H9 (cell line): ENCODE data around the gene CHTF8. TPM values are rescaled to one million over a fixed set of nuclear protein-coding genes. Genes with fewer than 3 reads are reported as not detected.

Experiments used
- DNase-seq: peaks from one replicate; pipeline ENCODE4 v3.0.0-alpha.2; 2017
- H2AFZ ChIP-seq: one replicate; pipeline ENCODE4 v1.6.1; 2013; ENCODE audit warnings: mild to moderate bottlenecking, low read length, control low read depth, moderate library complexity
- H2AK5ac ChIP-seq: 2 replicates; pipeline ENCODE4 v1.6.1; 2013; ENCODE audit warnings: low read length, control low read depth, mixed read lengths; ENCODE audit not compliant: insufficient read length
- H2BK120ac ChIP-seq: one replicate; pipeline ENCODE4 v1.6.1; 2013; ENCODE audit warnings: low read depth, mild to moderate bottlenecking, low read length, control low read depth, inconsistent platforms; ENCODE audit not compliant: poor library complexity, severe bottlenecking
- H2BK12ac ChIP-seq: 2 replicates; pipeline ENCODE4 v1.6.1; 2013; ENCODE audit warnings: low read length, control low read depth, mixed read lengths, low read depth; ENCODE audit not compliant: insufficient read length
- H2BK15ac ChIP-seq: 2 replicates; pipeline ENCODE4 v1.6.1; 2013; ENCODE audit warnings: low read depth, low read length, control low read depth
- H2BK20ac ChIP-seq: one replicate; pipeline ENCODE4 v1.6.1; 2013; ENCODE audit warnings: low read depth, mild to moderate bottlenecking, low read length, control low read depth, inconsistent platforms; ENCODE audit not compliant: poor library complexity, severe bottlenecking
- H2BK5ac ChIP-seq: 2 replicates; pipeline ENCODE4 v1.6.1; 2013; ENCODE audit warnings: low read length, control low read depth, mixed read lengths; ENCODE audit not compliant: insufficient read length
- H3K14ac ChIP-seq: 2 replicates; pipeline ENCODE4 v1.6.1; 2013; ENCODE audit warnings: low read length, control low read depth; ENCODE audit not compliant: insufficient read depth
- H3K18ac ChIP-seq: 2 replicates; pipeline ENCODE4 v1.6.1; 2013; ENCODE audit warnings: low read depth, mild to moderate bottlenecking, mixed read lengths, low read length, control low read depth; ENCODE audit not compliant: insufficient read length
- H3K23ac ChIP-seq: 2 replicates; pipeline ENCODE4 v1.6.1; 2013; ENCODE audit warnings: low read length, control low read depth, mixed read lengths, low read depth; ENCODE audit not compliant: insufficient read length
- H3K23me2 ChIP-seq: 2 replicates; pipeline ENCODE4 v1.6.1; 2013; ENCODE audit warnings: low read depth, mild to moderate bottlenecking, mixed read lengths, low read length, control low read depth; ENCODE audit not compliant: insufficient read length, poor library complexity, severe bottlenecking
- H3K27ac ChIP-seq: 2 replicates; pipeline ENCODE4 v1.5.1; 2013; ENCODE audit warnings: low read length, control low read depth, mixed read lengths, low read depth; ENCODE audit not compliant: insufficient read length
- H3K27me3 ChIP-seq: 2 replicates; pipeline ENCODE4 v1.6.1; 2013; ENCODE audit warnings: low read length, control low read depth, inconsistent platforms; ENCODE audit not compliant: insufficient read depth
- H3K4ac ChIP-seq: 2 replicates; pipeline ENCODE4 v1.6.1; 2013; ENCODE audit warnings: low read depth, mild to moderate bottlenecking, control low read depth, inconsistent platforms, low read length, moderate library complexity
- H3K4me1 ChIP-seq: 2 replicates; pipeline ENCODE4 v1.6.1; 2013; ENCODE audit warnings: low read length, control low read depth, inconsistent platforms; ENCODE audit not compliant: insufficient read depth
- H3K4me2 ChIP-seq: 2 replicates; pipeline ENCODE4 v1.6.1; 2013; ENCODE audit warnings: low read length, control low read depth, mixed read lengths; ENCODE audit not compliant: insufficient read length, insufficient read depth
- H3K56ac ChIP-seq: 2 replicates; pipeline ENCODE4 v1.6.1; 2013; ENCODE audit warnings: low read depth, mild to moderate bottlenecking, mixed read lengths, low read length, control low read depth; ENCODE audit not compliant: insufficient read length
- H3K79me1 ChIP-seq: 2 replicates; pipeline ENCODE4 v1.6.1; 2013; ENCODE audit warnings: low read depth, mild to moderate bottlenecking, moderate library complexity, low read length, control low read depth, inconsistent platforms; ENCODE audit not compliant: insufficient read depth, poor library complexity, severe bottlenecking
- H3K79me2 ChIP-seq: 2 replicates; pipeline ENCODE4 v1.6.1; 2013; ENCODE audit warnings: low read length, control low read depth, inconsistent platforms; ENCODE audit not compliant: insufficient read depth
- H3K9ac ChIP-seq: 2 replicates; pipeline ENCODE4 v1.6.1; 2013; ENCODE audit warnings: low read length, control low read depth, mixed read lengths; ENCODE audit not compliant: insufficient read length; ENCODE audit errors: extremely low read depth
- H3K9me3 ChIP-seq: one replicate; pipeline ENCODE4 v1.6.1; 2013; ENCODE audit warnings: low read depth, low read length, inconsistent platforms; ENCODE audit not compliant: control insufficient read depth
- H3T11ph ChIP-seq: one replicate; pipeline ENCODE4 v1.6.1; 2013; ENCODE audit warnings: mild to moderate bottlenecking, low read length, control low read depth, inconsistent platforms
- H4K20me1 ChIP-seq: one replicate; pipeline ENCODE4 v1.6.1; 2013; ENCODE audit not compliant: control insufficient read depth, insufficient read length, insufficient read depth
- H4K5ac ChIP-seq: 2 replicates; pipeline ENCODE4 v1.6.1; 2013; ENCODE audit warnings: low read depth, mild to moderate bottlenecking, mixed read lengths, low read length, control low read depth; ENCODE audit not compliant: insufficient read length
- H4K8ac ChIP-seq: replicated peaks from 2 replicates; pipeline ENCODE4 v1.6.1; 2013; ENCODE audit warnings: low read length, control low read depth, mixed read lengths, low read depth; ENCODE audit not compliant: insufficient read length
- H4K91ac ChIP-seq: 2 replicates; pipeline ENCODE4 v1.6.1; 2013; ENCODE audit warnings: low read depth, mild to moderate bottlenecking, moderate library complexity, mixed read lengths, low read length, control low read depth; ENCODE audit not compliant: insufficient read length
- H3K27ac Mint-ChIP-seq, 3 experiments: 2 replicates in 2 of 3; 3 replicates in 1 of 3; pipeline ENCODE4 v1.8.0; 2020 to 2021; ENCODE audit warnings: mixed read lengths in 3 of 3, mild to moderate bottlenecking in 1 of 3, moderate library complexity in 1 of 3
- H3K27me3 Mint-ChIP-seq: 2 replicates; pipeline ENCODE4 v1.8.0; 2021; ENCODE audit warnings: low read depth, mild to moderate bottlenecking, moderate library complexity, mixed read lengths
- H3K36me3 Mint-ChIP-seq, 3 experiments: 2 replicates in 2 of 3; 3 replicates in 1 of 3; pipeline ENCODE4 v1.8.0; 2020 to 2021; ENCODE audit warnings: low read depth in 3 of 3, mixed read lengths in 3 of 3; ENCODE audit not compliant: insufficient read depth in 1 of 3
- H3K4me1 Mint-ChIP-seq, 2 experiments: 2 replicates each; pipeline ENCODE4 v1.8.0; 2020; ENCODE audit warnings: mixed read lengths in 2 of 2
- H3K4me3 Mint-ChIP-seq, 2 experiments: 2 replicates in 1 of 2; 3 replicates in 1 of 2; pipeline ENCODE4 v1.8.0; 2020 to 2021; ENCODE audit warnings: mild to moderate bottlenecking in 2 of 2, mixed read lengths in 2 of 2, moderate library complexity in 1 of 2
- H3K9me3 Mint-ChIP-seq, 2 experiments: 2 replicates in 1 of 2; 3 replicates in 1 of 2; pipeline ENCODE4 v1.8.0; 2020; ENCODE audit warnings: mild to moderate bottlenecking in 2 of 2, mixed read lengths in 2 of 2, moderate library complexity in 1 of 2
- WGBS: extraction: QIAGEN DNeasy Blood & Tissue Kit; methylation state at CpG from one replicate; pipeline ENCODE4 v1.1.7; 2013; ENCODE audit warnings: missing lambda C conversion rate, low lambda C conversion rate, mixed read lengths; ENCODE audit not compliant: insufficient read length; ENCODE audit errors: extremely low coverage; 5-methylcytosine and 5-hydroxymethylcytosine counted together
- total RNA-seq: library from RNA; stranded (reverse); gene quantifications from 2 replicates; pipeline ENCODE4 v1.2.1, GENCODE V29; 2021
- TF ChIP-seq, protein P1 (sequence below): fragments of 200-600 bp; sonication (generic); conservative IDR thresholded peaks from 3 replicates; pipeline ENCODE4 v1.8.0; 2021; ENCODE audit warnings: antibody characterized with exemption, mild to moderate bottlenecking

CHTF8 gene
- total RNA-seq, 1 experiment from 2014 or later = 168 TPM

GRCh38 chr16:69105501-69106361 lies 26.7 kb downstream of the CHTF8 start, which contains the start of gene HAS3:
Gene HAS3, plus strand, starts transcription at chr16:69105653. Its CDS starts 3,743 bp downstream, at chr16:69109396.
- Histone ChIP-seq H2BK5ac (no peak within 1 kb of the TSS), H3K9me3 (no peaks in the 10 kb centered on the region), H2BK20ac (no peak within 1 kb of the TSS), H2BK120ac (no peak within 1 kb of the TSS), H3K4me2 (peak within 1 kb of the TSS; percentile 71), H3K14ac (no peak within 1 kb of the TSS), H4K5ac (no peak within 1 kb of the TSS), H3K79me2 (peaks cover 8% of the 10 kb centered on the region; the same call in 1 of the 2 replicates), H4K20me1 (no peaks in the 10 kb centered on the region), H3K23me2 (peaks cover 19% of the 10 kb centered on the region), H3T11ph (no peak within 1 kb of the TSS), H4K91ac (no peak within 1 kb of the TSS), H2BK15ac (no peak within 1 kb of the TSS), H3K79me1 (no peaks in the 10 kb centered on the region), H2AFZ (no peak within 1 kb of the TSS), H3K9ac (no peak within 1 kb of the TSS), H3K56ac (no peak within 1 kb of the TSS), H3K23ac (no peak within 1 kb of the TSS), H2BK12ac (no peak within 1 kb of the TSS), H4K8ac (no peak within 1 kb of the TSS), H3K27ac (no peak within 1 kb of the TSS), H3K4me1 (peaks cover 16% of the 10 kb centered on the region; the same call in 1 of the 2 replicates), H2AK5ac (no peak within 1 kb of the TSS), H3K4ac (no peak within 1 kb of the TSS), H3K18ac (no peak within 1 kb of the TSS), H3K27me3 (no peaks in the 10 kb centered on the region)
- no CpG with 5 or more reads among the region's 80 CpGs for WGBS
- Mint-ChIP-seq H3K4me1 (peaks cover 46 to 51% of the 10 kb centered on the region in 2 experiments), H3K27me3 (peaks cover 12% of the 10 kb centered on the region), H3K9me3 (peaks cover 0 to 3% of the 10 kb centered on the region in 2 experiments; a peak in 2 of 5 replicates), H3K36me3 (peaks cover 12 to 22% (median 15%) of the 10 kb centered on the region in 3 experiments), H3K4me3 (peak within 1 kb of the TSS; percentile 96 to 100), H3K27ac (peak within 1 kb of the TSS; percentile 92 to 97 (median 95))
- TF ChIP-seq, protein P1, sequence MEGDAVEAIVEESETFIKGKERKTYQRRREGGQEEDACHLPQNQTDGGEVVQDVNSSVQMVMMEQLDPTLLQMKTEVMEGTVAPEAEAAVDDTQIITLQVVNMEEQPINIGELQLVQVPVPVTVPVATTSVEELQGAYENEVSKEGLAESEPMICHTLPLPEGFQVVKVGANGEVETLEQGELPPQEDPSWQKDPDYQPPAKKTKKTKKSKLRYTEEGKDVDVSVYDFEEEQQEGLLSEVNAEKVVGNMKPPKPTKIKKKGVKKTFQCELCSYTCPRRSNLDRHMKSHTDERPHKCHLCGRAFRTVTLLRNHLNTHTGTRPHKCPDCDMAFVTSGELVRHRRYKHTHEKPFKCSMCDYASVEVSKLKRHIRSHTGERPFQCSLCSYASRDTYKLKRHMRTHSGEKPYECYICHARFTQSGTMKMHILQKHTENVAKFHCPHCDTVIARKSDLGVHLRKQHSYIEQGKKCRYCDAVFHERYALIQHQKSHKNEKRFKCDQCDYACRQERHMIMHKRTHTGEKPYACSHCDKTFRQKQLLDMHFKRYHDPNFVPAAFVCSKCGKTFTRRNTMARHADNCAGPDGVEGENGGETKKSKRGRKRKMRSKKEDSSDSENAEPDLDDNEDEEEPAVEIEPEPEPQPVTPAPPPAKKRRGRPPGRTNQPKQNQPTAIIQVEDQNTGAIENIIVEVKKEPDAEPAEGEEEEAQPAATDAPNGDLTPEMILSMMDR = peak; percentile 51; the same call in 2 of the 3 replicates
- peak; percentile 81 for DNase-seq
